GM23338 (cell line): ENCODE results near the gene JDP2. TPM values are rescaled to one million over a fixed set of nuclear protein-coding genes. Genes with fewer than 3 reads are reported as not detected.

Source experiments
- ATAC-seq: fragments of 200-7000 bp; cut with Tn5 transposase; 3 replicates; pipeline ENCODE4 v1.9.1; 2020
- DNase-seq: peaks from one replicate; pipeline ENCODE4 v3.0.0-alpha.2; 2015; ENCODE audit warnings: low spot score
- H2AFZ ChIP-seq: fragments of 200-600 bp; sonication (generic); 2 replicates; pipeline ENCODE4 v1.8.0; 2016; ENCODE audit warnings: antibody characterized with exemption, mild to moderate bottlenecking, moderate library complexity
- H3F3A ChIP-seq: fragments of 200-600 bp; sonication (generic); replicated peaks from 2 replicates; pipeline ENCODE4 v1.8.0; 2017; ENCODE audit warnings: antibody characterized with exemption, mixed run types, low read depth
- H3K27ac ChIP-seq: fragments of 200-600 bp; sonication (generic); 2 replicates; pipeline ENCODE4 v1.6.1; 2016; ENCODE audit warnings: low read depth
- H3K27me3 ChIP-seq: fragments of 200-600 bp; sonication (generic); 2 replicates; pipeline ENCODE4 v1.8.0; 2016; ENCODE audit warnings: mild to moderate bottlenecking, mixed run types, moderate library complexity; ENCODE audit not compliant: insufficient read depth
- H3K36me3 ChIP-seq: fragments of 200-600 bp; sonication (generic); 2 replicates; pipeline ENCODE4 v1.8.0; 2016; ENCODE audit warnings: mild to moderate bottlenecking; ENCODE audit not compliant: insufficient read depth
- H3K4me1 ChIP-seq: fragments of 200-600 bp; sonication (generic); 2 replicates; pipeline ENCODE4 v1.8.0; 2016; ENCODE audit warnings: mild to moderate bottlenecking, moderate library complexity; ENCODE audit not compliant: insufficient read depth
- H3K4me2 ChIP-seq: fragments of 200-600 bp; sonication (generic); 2 replicates; pipeline ENCODE4 v1.7.1; 2017; ENCODE audit warnings: mixed run types
- H3K4me3 ChIP-seq: fragments of 200-600 bp; sonication (generic); 2 replicates; pipeline ENCODE4 v1.6.1; 2016; ENCODE audit warnings: mixed run types
- H3K79me2 ChIP-seq: fragments of 200-600 bp; sonication (generic); replicated peaks from 2 replicates; pipeline ENCODE4 v1.8.0; 2017; ENCODE audit warnings: mild to moderate bottlenecking; ENCODE audit not compliant: insufficient read depth
- H3K9me2 ChIP-seq: fragments of 200-600 bp; sonication (generic); 2 replicates; pipeline ENCODE4 v1.8.0; 2017; ENCODE audit not compliant: insufficient read depth
- H4K20me1 ChIP-seq: fragments of 200-600 bp; sonication (generic); replicated peaks from 2 replicates; pipeline ENCODE4 v1.8.0; 2017; ENCODE audit warnings: mild to moderate bottlenecking; ENCODE audit not compliant: insufficient read depth
- H3K27ac Mint-ChIP-seq: 2 replicates; pipeline ENCODE4 v1.8.0; 2020; ENCODE audit warnings: inconsistent platforms, mild to moderate bottlenecking, moderate library complexity, mixed read lengths
- H3K27me3 Mint-ChIP-seq: 3 replicates; pipeline ENCODE4 v1.8.0; 2022; ENCODE audit warnings: low read depth, mild to moderate bottlenecking, moderate library complexity, mixed read lengths, inconsistent platforms; ENCODE audit not compliant: insufficient read depth, poor library complexity
- H3K36me3 Mint-ChIP-seq: 3 replicates; pipeline ENCODE4 v1.8.0; 2021; ENCODE audit warnings: low read depth, mild to moderate bottlenecking, inconsistent platforms, moderate library complexity, mixed read lengths
- H3K4me1 Mint-ChIP-seq: 3 replicates; pipeline ENCODE4 v1.8.0; 2020; ENCODE audit warnings: mild to moderate bottlenecking, inconsistent platforms, mixed read lengths
- H3K4me3 Mint-ChIP-seq: 3 replicates; pipeline ENCODE4 v1.8.0; 2021; ENCODE audit warnings: moderate library complexity, mild to moderate bottlenecking, inconsistent platforms, mixed read lengths
- H3K9me3 Mint-ChIP-seq: 3 replicates; pipeline ENCODE4 v1.8.0; 2020; ENCODE audit warnings: moderate library complexity, mild to moderate bottlenecking, inconsistent platforms, mixed read lengths
- CREB1 ChIP-seq: fragments of 250-450 bp; sonication (Bioruptor Pico); IDR thresholded peaks from 2 replicates; pipeline ENCODE4 v1.5.0; 2020; ENCODE audit warnings: low read depth, mild to moderate bottlenecking, moderate library complexity
- CTCF ChIP-seq, 2 experiments: fragments of 200-600 bp in 1 of 2; sonication (generic) in 1 of 2; conservative IDR thresholded peaks; 2 replicates each; pipeline versions ENCODE4 v1.5.1 to v1.6.1; 2016 to 2017; ENCODE audit warnings: antibody characterized with exemption in 2 of 2, low read depth in 2 of 2, mild to moderate bottlenecking in 2 of 2, moderate library complexity in 1 of 2
- EZH2 ChIP-seq: fragments of 200-600 bp; sonication (generic); IDR thresholded peaks from one replicate; pipeline ENCODE4 v1.8.0; 2017; ENCODE audit warnings: antibody characterized with exemption, mild to moderate bottlenecking, low read depth; ENCODE audit not compliant: unreplicated experiment
- EZH2phosphoT487 ChIP-seq: fragments of 200-600 bp; sonication (generic); IDR thresholded peaks from one replicate; pipeline ENCODE4 v1.8.1; 2018; ENCODE audit warnings: antibody characterized with exemption; ENCODE audit not compliant: unreplicated experiment
- JUNB ChIP-seq: IDR thresholded peaks from one replicate; pipeline ENCODE4 v1.6.1; 2016; ENCODE audit warnings: antibody characterized with exemption; ENCODE audit not compliant: unreplicated experiment
- NANOG ChIP-seq: IDR thresholded peaks from 2 replicates; pipeline ENCODE4 v1.6.1; 2016; ENCODE audit warnings: antibody characterized with exemption, borderline replicate concordance
- POLR2AphosphoS5 ChIP-seq: IDR thresholded peaks from 2 replicates; pipeline ENCODE4 v1.6.1; 2016; ENCODE audit warnings: antibody characterized with exemption, low read depth
- REST ChIP-seq: IDR thresholded peaks from one replicate; pipeline ENCODE4 v1.6.1; 2018; ENCODE audit warnings: antibody characterized with exemption; ENCODE audit not compliant: unreplicated experiment
- STAT1 ChIP-seq: IDR thresholded peaks from one replicate; pipeline ENCODE4 v1.6.1; 2016; ENCODE audit warnings: antibody characterized with exemption; ENCODE audit not compliant: unreplicated experiment
- ZNF114 ChIP-seq: fragments of 250-450 bp; sonication (Bioruptor Pico); IDR thresholded peaks from 2 replicates; pipeline ENCODE4 v1.5.0; 2020; ENCODE audit warnings: mild to moderate bottlenecking, moderate library complexity
- ZNF331 ChIP-seq: fragments of 250-450 bp; sonication (Bioruptor Pico); IDR thresholded peaks from 2 replicates; pipeline ENCODE4 v1.5.0; 2020; ENCODE audit warnings: low read depth, mild to moderate bottlenecking, moderate library complexity
- ZNF462 ChIP-seq: fragments of 250-450 bp; sonication (Bioruptor Pico); IDR thresholded peaks from 2 replicates; pipeline ENCODE4 v1.5.0; 2020; ENCODE audit warnings: mild to moderate bottlenecking, moderate library complexity
- polyA plus RNA-seq: library from polyadenylated mRNA; unstranded; fragments of >200 nt; fragmentation: Nextera tagmentation; extraction: Ambion mirVana; gene quantifications from 2 replicates; pipeline ENCODE4 v1.2.1, GENCODE V29; 2016
- total RNA-seq: library from RNA; depleted of rRNA; stranded (reverse); fragments of >200 nt; shearing (Covaris generic); gene quantifications from 2 replicates; pipeline ENCODE4 v1.2.3, GENCODE V29; 2014

Gene JDP2
- total and polyA plus RNA-seq, 2 experiments from 2014 or later = 12.5 to 38.9 TPM

- Histone ChIP-seq H3K36me3 (no peaks in the 10 kb centered on the region; the same call in none of the 2 replicates), H3K4me1 (peaks cover 13% of the 10 kb centered on the region), H3K4me3 (no peak overlapping the region), H4K20me1 (peaks cover 6% of the 10 kb centered on the region), H3K27ac (no peak overlapping the region), H3K9me2 (no peaks in the 10 kb centered on the region), H3K27me3 (no peaks in the 10 kb centered on the region), H3F3A (no peaks in the 10 kb centered on the region), H3K79me2 (peaks cover 60% of the 10 kb centered on the region), H3K4me2 (no peak overlapping the region), H2AFZ (no peak overlapping the region)
- Mint-ChIP-seq H3K36me3 (peaks cover 38% of the 10 kb centered on the region), H3K27ac (no peak overlapping the region), H3K4me1 (peaks cover 32% of the 10 kb centered on the region), H3K9me3 (no peaks in the 10 kb centered on the region), H3K4me3 (no peak overlapping the region), H3K27me3 (peaks cover 4% of the 10 kb centered on the region)
- DNase-seq (no peak), ATAC-seq (no peak)
- no peak for TF ChIP-seq ZNF462 (CRISPR knock-in tag)
These were observed 18.6 kb downstream of the JDP2 start for GRCh38 chr14:75446447-75446846.

- no peaks in the 10 kb centered on the region for H3K27me3 ChIP-seq
- H3K4me3 ChIP-seq = no peak overlapping the region
- no peaks in the 10 kb centered on the region for H3K9me3 Mint-ChIP-seq
- H3K4me2 ChIP-seq = no peak overlapping the region
- no peak overlapping the region for H3K27ac ChIP-seq
- H2AFZ ChIP-seq = no peak overlapping the region
- H3K79me2 ChIP-seq = peaks cover 48% of the 10 kb centered on the region
- no peak for DNase-seq
- peaks cover 24% of the 10 kb centered on the region for H3K36me3 Mint-ChIP-seq
- H3K4me1 Mint-ChIP-seq = peaks cover 32% of the 10 kb centered on the region
- H3K9me2 ChIP-seq = no peaks in the 10 kb centered on the region
- H3K4me1 ChIP-seq = peaks cover 13% of the 10 kb centered on the region
- no peak overlapping the region for H3K27ac Mint-ChIP-seq
- H3F3A ChIP-seq = peaks cover 5% of the 10 kb centered on the region; the same call in 1 of the 2 replicates
- no peak overlapping the region for H3K4me3 Mint-ChIP-seq
- H3K36me3 ChIP-seq = no peaks in the 10 kb centered on the region; the same call in 1 of the 2 replicates
- peaks cover 7% of the 10 kb centered on the region for H3K27me3 Mint-ChIP-seq
- ATAC-seq = no peak
- peaks cover 6% of the 10 kb centered on the region for H4K20me1 ChIP-seq
- TF ChIP-seq ZNF114 (CRISPR knock-in tag) (no peak), EZH2phosphoT487 (no peak), ZNF331 (CRISPR knock-in tag) (no peak), JUNB (no peak), CREB1 (CRISPR knock-in tag) (no peak), POLR2AphosphoS5 (no peak), REST (no peak), STAT1 (no peak), CTCF (conservative IDR thresholded peaks at IDR 0.05; ENCODE audit: low read depth in 2 of 2) (no peak), NANOG (no peak), EZH2 (no peak)
These were observed 20.4 kb downstream of the JDP2 start for GRCh38 chr14:75448209-75448608.
